Mucosa of rectum (tissue), 2 donors: Measurements from ENCODE around the gene EPHA7.

Experiments
- H3K27ac ChIP-seq, 2 donors: one replicate each; pipeline ENCODE4 v1.7.0; 2013; ENCODE audit warnings: inconsistent platforms in 2 of 2, low read depth in 2 of 2, low read length in 2 of 2
- H3K27me3 ChIP-seq, 2 donors: one replicate each; pipeline ENCODE4 v1.7.0; 2013; ENCODE audit warnings: low read length in 2 of 2; ENCODE audit not compliant: control insufficient read depth in 2 of 2, insufficient read depth in 2 of 2
- H3K36me3 ChIP-seq, 2 donors: one replicate each; pipeline ENCODE4 v1.7.0; 2013; ENCODE audit warnings: low read length in 2 of 2; ENCODE audit not compliant: control insufficient read depth in 2 of 2, insufficient read depth in 2 of 2
- H3K4me1 ChIP-seq, 2 donors: one replicate each; pipeline ENCODE4 v1.7.0; 2013; ENCODE audit warnings: low read length in 2 of 2, mild to moderate bottlenecking in 1 of 2; ENCODE audit not compliant: control insufficient read depth in 2 of 2, insufficient read depth in 2 of 2
- H3K4me3 ChIP-seq, 2 donors: one replicate each; pipeline ENCODE4 v1.7.0; 2013; ENCODE audit warnings: low read length in 2 of 2
- H3K9ac ChIP-seq, 2 donors: one replicate each; pipeline ENCODE4 v1.7.0; 2013; ENCODE audit warnings: low read length in 2 of 2, low read depth in 1 of 2, mild to moderate bottlenecking in 1 of 2
- H3K9me3 ChIP-seq, 2 donors: one replicate each; pipeline ENCODE4 v1.7.0; 2013; ENCODE audit warnings: low read length in 2 of 2; ENCODE audit not compliant: control insufficient read depth in 2 of 2
- donor health status: healthy.
- donor health status: Normal muscosa, but diverticular disease.

EPHA7 gene

DNA sequence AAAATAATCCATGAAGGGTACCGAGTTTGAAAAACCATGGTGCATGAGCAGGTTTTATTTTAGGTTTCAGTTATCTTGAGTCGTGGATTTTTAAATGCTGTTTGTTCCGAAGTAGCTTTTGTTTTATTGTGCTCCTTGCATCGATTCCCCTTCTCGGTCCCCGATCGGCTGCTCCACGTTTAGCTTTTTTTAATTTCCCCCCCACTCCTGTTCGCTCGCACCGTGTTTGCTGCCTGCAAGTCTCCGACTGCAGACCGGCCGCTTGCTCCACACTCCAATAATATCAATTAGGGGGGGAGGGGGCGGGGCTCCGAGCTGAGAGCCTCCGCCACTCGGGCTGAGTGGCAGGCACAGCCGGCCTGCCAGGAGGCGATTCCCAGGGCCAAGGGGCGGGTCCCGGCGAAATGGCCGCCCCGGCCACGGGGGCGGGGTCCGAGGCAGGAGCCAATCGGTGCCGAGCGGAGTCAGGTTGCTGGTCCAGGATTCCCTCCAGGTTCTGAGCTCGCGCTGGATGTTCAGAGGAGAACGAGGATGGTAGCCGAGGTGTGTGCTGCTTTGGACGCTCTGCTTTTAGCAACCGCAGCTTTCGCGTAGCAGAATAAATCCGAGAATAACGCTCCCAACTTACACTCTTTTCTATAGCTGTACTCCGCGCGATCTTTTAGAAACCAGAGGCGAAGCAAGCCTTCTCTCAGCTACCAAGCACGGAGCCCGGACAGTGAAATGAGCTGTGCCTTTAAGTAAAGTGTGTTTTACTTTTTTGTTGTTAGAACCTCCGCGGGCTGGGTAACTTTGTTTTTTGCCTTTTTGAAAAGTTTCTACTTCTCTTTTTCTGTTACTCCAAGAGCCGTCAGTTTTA, at the start of gene EPHA7:
EPHA7 (minus strand) TSS at position 256 of the 859 bp plus-strand sequence; CDS start at position 38, 218 bp downstream.
- H3K9ac ChIP-seq, result peak within 1 kb of the TSS; percentile 20 to 38
- no peaks in the 10 kb centered on the region for H3K9me3 ChIP-seq
- peak within 1 kb of the TSS in 1 of 2 donors; percentile 28 for H3K27ac ChIP-seq
- no peaks in the 10 kb centered on the region for H3K36me3 ChIP-seq
- peaks cover 18 to 41% of the 10 kb centered on the region in 2 donors for H3K27me3 ChIP-seq
- peaks cover 7 to 13% of the 10 kb centered on the region in 2 donors for H3K4me1 ChIP-seq
- peak within 1 kb of the TSS; percentile 66 to 73 for H3K4me3 ChIP-seq

GRCh38 chr6:93468291-93468690, 48.9 kb upstream of the EPHA7 start:
- H3K4me1 ChIP-seq, result no peaks in the 10 kb centered on the region
- H3K4me3 ChIP-seq, result no peak overlapping the region

DNA sequence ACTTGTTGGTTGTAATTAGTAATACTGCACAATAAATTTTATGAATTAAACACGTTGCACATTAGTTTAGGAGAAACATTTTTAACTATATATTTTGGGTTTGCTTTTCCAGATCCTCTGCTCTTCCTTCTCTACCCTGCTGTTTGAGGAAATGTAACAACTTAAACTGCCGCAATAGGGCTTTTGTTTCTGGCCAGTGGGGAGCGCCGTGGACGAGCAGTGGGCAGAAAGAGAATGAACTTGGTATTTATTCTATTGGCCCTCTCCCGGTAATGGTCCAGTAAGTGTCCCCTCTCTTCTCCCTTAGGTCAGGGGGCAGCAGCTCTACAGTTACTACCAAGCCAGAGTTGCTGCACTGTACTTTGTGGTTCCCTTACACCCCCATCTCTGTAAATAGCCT, 35.2 kb upstream of the EPHA7 start:
- Histone ChIP-seq H3K9ac (no peak overlapping the region), H3K4me1 (no peaks in the 10 kb centered on the region), H3K27me3 (no peaks in the 10 kb centered on the region), H3K27ac (no peak overlapping the region), H3K9me3 (no peaks in the 10 kb centered on the region), H3K4me3 (no peak overlapping the region), H3K36me3 (no peaks in the 10 kb centered on the region)

More at GRCh38 chr6:93468291-93468690, 48.9 kb upstream of the EPHA7 start:
- Histone ChIP-seq H3K36me3 (no peaks in the 10 kb centered on the region), H3K9me3 (no peaks in the 10 kb centered on the region), H3K9ac (no peak overlapping the region), H3K27me3 (no peaks in the 10 kb centered on the region), H3K27ac (no peak overlapping the region)

DNA sequence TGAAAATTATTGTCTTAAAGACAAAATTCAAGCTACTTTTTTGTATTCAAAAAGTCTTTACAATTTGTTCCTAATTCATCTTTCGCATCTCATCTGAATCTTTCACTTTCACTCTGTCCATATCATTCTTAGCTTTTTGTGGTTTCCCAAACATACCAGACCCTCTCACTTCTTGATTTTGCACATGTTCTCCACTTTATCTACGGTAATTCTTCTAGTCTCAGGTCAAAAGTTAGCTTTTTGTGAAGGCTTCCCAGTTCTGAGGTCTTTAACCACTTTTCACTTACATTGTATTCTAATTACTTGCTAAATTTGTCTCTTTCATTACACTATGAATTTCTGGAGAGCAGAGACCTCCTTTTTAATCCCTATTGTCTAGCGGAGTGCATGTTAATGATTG, 34.6 kb upstream of the EPHA7 start:
- Histone ChIP-seq H3K9ac (no peak overlapping the region), H3K4me1 (no peaks in the 10 kb centered on the region), H3K27me3 (no peaks in the 10 kb centered on the region), H3K4me3 (no peak overlapping the region), H3K9me3 (no peaks in the 10 kb centered on the region), H3K27ac (no peak overlapping the region), H3K36me3 (no peaks in the 10 kb centered on the region)

- no peaks in the 10 kb centered on the region for H3K9me3 ChIP-seq
- no peak overlapping the region for H3K9ac ChIP-seq
- H3K4me1 ChIP-seq, result no peaks in the 10 kb centered on the region
- H3K4me3 ChIP-seq, result no peak overlapping the region
- H3K27me3 ChIP-seq, result no peaks in the 10 kb centered on the region
- H3K36me3 ChIP-seq, result no peaks in the 10 kb centered on the region
- no peak overlapping the region for H3K27ac ChIP-seq
Measured at GRCh38 chr6:93447874-93448273, 28.5 kb upstream of the EPHA7 start.

DNA sequence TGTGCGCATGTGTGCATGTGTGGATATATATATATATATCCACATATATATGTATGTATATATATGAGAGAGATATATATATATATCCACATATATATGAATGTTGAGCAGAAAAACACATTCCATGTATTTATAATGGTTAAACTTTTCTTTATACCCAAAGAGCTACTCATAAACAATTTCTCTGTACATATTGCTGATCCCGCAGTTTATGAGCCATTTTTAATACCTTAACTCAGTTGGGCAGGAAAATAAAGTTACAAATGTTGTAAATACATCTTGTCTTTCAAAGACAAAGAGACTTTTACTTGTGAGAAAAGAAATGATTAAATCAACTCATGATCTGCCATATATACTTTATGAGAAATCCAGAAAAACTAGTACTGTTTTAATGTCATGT, 18.1 kb upstream of the EPHA7 start:
- no peaks in the 10 kb centered on the region for H3K9me3 ChIP-seq

GRCh38 chr6:93433592-93433991, 14.2 kb upstream of the EPHA7 start:
- no peaks in the 10 kb centered on the region for H3K9me3 ChIP-seq
- H3K4me3 ChIP-seq, result no peak overlapping the region
- H3K27ac ChIP-seq, result no peak overlapping the region
- no peaks in the 10 kb centered on the region for H3K36me3 ChIP-seq
- no peaks in the 10 kb centered on the region for H3K4me1 ChIP-seq
- H3K9ac ChIP-seq, result no peak overlapping the region
- no peaks in the 10 kb centered on the region for H3K27me3 ChIP-seq

More for the DNA sequence above, 18.1 kb upstream of the EPHA7 start:
- Histone ChIP-seq H3K4me1 (no peaks in the 10 kb centered on the region), H3K36me3 (no peaks in the 10 kb centered on the region), H3K27me3 (no peaks in the 10 kb centered on the region), H3K9ac (no peak overlapping the region), H3K4me3 (no peak overlapping the region), H3K27ac (no peak overlapping the region)

DNA sequence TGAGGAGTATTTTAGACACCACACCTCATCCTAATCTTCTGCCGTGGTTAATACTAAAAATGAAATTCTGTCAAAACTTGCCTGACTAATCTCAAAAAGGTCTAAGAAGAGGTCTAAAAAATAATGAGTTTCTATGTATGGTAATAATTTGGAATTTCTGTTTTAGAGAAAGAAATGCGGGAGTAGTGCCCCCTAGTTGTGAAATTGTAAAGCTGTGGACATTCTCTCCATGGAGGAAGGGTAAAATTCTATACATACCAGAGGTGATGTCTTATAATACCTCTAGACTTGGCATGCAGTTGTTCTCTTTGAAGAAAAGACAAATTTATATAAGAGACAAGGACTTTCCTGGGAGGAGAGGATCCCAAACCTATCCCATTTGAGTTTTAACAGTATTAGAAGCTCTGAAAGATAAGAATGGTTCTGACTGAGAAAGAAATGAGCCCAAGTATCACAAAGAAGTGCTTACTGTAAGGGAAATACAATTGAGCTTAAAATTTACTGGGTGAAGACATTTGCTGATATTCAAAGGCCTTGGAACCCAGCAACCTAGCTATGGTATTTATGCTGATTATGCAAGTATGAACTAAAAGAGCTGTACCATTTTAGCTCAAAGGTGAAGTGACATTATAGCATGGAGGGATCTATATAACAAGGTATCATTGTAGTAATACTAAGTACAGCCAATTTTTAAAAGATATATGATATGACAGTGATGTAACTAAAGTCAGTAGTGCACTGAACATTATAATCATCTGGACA, 5.1 kb upstream of the EPHA7 start:
- Histone ChIP-seq H3K9me3 (no peaks in the 10 kb centered on the region), H3K27ac (no peak overlapping the region), H3K4me3 (no peak overlapping the region), H3K36me3 (no peaks in the 10 kb centered on the region), H3K27me3 (peaks cover 6 to 13% of the 10 kb centered on the region in 2 donors), H3K9ac (no peak overlapping the region), H3K4me1 (peaks cover 0 to 3% of the 10 kb centered on the region in 2 donors)

- Histone ChIP-seq H3K9ac (no peak overlapping the region), H3K27me3 (peaks cover 6 to 21% of the 10 kb centered on the region in 2 donors), H3K4me3 (no peak overlapping the region), H3K36me3 (no peaks in the 10 kb centered on the region), H3K9me3 (no peaks in the 10 kb centered on the region), H3K4me1 (peaks cover 2 to 6% of the 10 kb centered on the region in 2 donors), H3K27ac (no peak overlapping the region)
Measured at GRCh38 chr6:93423542-93423941, 4.2 kb upstream of the EPHA7 start.

DNA sequence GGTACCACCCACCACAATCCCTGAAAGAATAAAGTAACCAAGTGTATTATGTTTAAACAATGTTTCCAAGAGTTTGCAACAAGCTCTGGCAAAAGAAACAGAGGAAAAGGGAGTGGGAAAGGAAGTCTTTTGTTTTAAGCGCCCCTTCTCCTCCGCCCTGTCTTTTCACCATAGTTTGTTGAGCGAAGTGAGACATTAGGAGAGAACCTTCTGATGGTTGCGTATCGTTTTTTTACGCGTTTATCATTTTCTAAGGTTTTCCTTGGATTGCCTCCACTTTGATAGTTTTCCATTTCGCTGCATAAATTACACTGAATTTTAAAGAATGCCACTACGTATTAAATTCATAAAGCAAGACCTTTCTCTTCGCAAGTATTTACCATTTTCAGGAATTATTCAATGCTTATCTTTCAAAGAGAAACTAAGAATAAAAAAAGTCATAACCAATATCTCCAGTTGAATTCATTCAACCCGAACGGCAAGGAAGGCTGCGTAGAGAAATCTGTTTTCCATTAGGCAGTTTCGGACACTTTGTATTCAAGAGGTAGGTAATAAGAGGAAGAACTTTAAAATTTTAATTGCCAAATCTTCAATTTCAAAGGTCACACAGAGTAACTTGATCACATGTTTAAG, 920 bp upstream of the EPHA7 start:
- no peaks in the 10 kb centered on the region for H3K36me3 ChIP-seq
- peaks cover 18 to 38% of the 10 kb centered on the region in 2 donors for H3K27me3 ChIP-seq
- H3K9me3 ChIP-seq, result no peaks in the 10 kb centered on the region
- peaks cover 7 to 13% of the 10 kb centered on the region in 2 donors for H3K4me1 ChIP-seq
- no peak overlapping the region for H3K27ac ChIP-seq
- peak overlapping the region; percentile 64 to 73 for H3K4me3 ChIP-seq
- H3K9ac ChIP-seq, result peak overlapping the region in 1 of 2 donors; percentile 38
